Renal pelvis (tissue), 4 donors: ENCODE data around the gene RAG2. TPM values are rescaled to one million over a fixed set of nuclear protein-coding genes. Genes with fewer than 3 reads are reported as not detected.

Experiments
- DNase-seq: peaks from one replicate; pipeline ENCODE4 v3.0.0-alpha.2; 2013
- polyA plus RNA-seq, 3 donors: library from polyadenylated mRNA; unstranded; fragments of 120-200 nt; gene quantifications; one replicate each; pipeline ENCODE4 v1.2.1, GENCODE V29; 2013; ENCODE audit not compliant: insufficient read length in 3 of 3

Gene RAG2
- polyA plus RNA-seq, 3 donors: 0.53 to 1.3 (median 0.94) TPM

- no peak for DNase-seq
Measured at GRCh38 chr11:36602135-36602534, 4.1 kb upstream of the RAG2 start.

DNA sequence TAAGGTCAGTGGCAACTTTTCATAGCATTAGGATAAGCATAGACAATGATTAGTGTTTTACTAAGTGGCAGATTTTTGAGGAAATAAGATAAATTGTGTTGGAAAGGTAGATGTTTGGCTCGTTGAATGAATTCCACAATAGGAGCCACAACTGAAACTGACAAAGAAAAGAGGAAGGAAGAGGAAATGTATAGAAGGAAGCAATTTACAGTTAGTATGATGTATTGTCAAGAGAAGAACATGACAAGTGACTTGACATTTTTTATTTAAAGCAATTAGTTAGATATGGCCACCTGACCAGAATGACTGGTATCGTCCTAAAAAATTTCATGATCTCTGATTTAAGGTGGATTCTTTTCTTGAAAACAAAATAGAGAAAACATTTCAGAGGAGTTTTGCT, 3.1 kb upstream of the RAG2 start:
- no peak for DNase-seq

DNA sequence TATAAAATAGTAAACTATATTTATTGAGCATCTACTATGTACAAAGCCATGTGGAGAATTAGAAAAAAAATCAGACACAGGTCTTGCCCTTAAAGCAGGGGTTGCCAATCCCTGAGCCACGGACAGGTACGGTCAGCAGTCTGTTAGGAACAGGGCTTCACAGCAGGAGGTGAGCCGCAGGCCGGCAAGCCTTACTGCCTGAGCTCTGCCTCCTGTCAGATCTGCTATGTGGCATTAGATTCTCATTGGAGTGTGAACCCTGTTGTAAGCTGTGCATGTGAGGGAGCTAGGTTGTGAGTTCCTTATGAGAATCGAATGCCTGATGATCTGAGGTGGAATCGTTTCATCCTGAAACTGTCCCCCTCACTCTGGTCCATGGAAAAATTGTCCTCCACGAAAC, 2.1 kb upstream of the RAG2 start:
- no peak for DNase-seq

DNA sequence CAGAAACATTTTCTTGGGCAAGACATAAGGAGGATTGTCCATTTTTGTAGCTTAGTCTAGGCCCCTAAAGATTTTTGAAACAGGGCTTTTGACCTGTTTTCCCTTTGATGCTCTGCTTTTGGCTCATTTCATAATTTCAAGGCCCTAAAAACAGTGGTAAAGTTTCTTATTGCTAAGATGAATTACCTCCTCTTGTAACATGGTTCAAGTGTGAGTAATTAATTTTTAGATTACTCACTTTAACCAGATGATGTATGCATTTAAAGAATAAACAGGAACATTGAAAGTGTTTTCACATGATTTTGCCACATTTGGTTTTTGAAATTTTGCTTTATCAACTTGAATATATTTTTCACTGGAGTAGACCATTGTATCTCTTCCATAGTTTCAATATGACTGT, 1.2 kb downstream of the RAG2 start:
- no peak for DNase-seq

- DNase-seq: peak; percentile 94
Measured at GRCh38 chr11:36594316-36594989, 3.6 kb downstream of the RAG2 start, which contains the start of gene IFTAP. Gene IFTAP (plus strand): TSS chr11:36594502. CDS start chr11:36610104, 15,602 bp downstream.

DNA sequence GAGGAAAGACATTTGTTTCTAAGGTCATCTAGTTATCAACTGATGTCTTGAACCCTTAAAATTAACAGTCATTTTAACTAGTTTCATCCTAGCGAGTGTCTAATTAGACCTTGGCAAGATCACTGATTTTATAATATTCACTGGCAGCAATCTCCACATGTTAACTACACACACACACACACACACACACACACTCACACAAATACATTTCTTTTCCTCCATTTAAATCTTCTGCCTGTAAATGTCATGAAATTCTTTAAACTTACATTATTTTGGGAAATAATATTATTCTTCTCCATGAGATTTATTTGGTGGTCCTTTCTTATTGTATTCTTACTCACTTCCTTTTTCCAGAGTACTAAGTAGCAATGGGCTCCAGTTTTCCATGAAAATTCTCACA, 6.6 kb downstream of the RAG2 start:
- no peak for DNase-seq

DNA sequence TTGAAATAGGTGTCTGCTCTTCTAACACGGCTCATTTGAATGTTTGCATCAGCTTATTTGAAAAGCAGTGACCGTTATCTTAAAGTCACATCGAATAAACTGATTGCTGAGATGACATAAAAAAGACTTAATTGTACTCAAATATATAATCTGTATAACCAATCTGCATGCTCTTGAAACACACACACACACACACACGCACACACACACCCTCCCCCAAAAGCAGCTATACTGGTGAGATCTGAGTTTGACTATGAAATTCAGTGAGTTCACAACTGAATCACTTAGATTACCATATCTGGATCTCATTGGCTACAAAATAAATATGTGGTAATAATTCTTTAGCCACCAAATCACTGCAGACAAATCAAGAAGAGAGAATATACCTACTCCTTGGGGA, 7.5 kb downstream of the RAG2 start:
- no peak for DNase-seq

DNA sequence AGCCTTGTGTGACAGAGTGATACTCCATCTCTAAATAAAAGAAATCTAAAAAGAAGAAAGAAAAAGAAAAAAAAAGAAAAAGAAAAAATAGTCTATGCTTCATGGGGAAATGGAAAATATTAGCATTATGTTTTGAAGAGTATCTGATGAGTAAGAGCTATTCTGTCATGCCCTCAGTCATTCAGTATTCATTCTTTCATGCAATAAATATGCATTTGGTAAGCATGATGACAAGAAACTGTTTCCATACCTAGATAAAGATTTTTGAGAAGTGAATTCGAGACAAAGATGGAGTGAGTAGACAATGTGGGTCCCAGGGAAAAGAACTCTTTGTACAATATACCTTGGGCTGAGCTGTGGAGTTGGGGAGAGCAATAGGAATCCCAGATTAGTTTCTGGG, 9.9 kb downstream of the RAG2 start:
- no peak for DNase-seq

DNA sequence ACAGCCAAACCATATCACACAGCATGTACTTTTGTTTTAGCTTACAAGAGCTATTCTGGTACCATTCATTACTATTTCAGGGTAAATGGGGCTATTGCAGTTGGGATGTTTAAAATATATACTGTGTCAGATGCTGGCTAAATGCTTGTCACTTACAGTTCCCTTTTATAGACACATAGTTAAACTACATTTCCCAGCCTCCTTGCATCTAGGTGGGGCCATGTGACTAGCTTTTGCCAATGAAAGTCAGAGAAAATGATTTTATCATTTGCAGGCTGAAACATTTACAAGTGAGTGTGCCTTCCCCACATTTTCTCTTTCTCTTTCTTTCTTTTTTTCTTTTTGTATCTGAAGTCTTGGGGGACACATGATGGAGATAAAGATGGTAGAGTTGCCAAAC, 11.5 kb downstream of the RAG2 start:
- no peak for DNase-seq

- DNase-seq: no peak
Measured at GRCh38 chr11:36583667-36584066, 14.4 kb downstream of the RAG2 start.

DNA sequence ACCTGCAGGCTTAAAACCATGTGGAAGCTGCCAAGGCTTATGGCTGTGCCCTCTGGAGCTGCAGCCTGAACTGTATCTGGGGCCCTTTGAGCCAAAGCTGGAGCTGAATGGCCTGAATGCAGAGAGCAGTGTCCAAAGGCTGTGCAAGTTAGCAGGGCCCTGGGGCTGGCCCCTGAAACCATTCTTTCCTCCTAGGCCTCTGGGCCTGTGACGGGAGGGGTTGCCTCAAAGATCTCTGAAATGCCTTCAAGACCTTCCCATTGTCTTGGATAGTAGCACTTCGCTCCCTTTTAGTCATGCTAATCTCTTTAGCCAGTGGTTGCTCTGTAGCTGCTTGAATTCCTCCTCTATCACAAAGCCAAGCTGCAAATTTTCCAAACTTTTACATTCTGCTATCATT, 16.5 kb downstream of the RAG2 start:
- DNase-seq: no peak

- no peak for DNase-seq
Measured at GRCh38 chr11:36578458-36578857, 19.6 kb downstream of the RAG2 start.

- no peak for DNase-seq
Measured at GRCh38 chr11:36577859-36578258, 20.2 kb downstream of the RAG2 start.

GRCh38 chr11:36577373-36577772, 20.7 kb downstream of the RAG2 start:
- DNase-seq: no peak

- DNase-seq: peak; percentile 7
Measured at GRCh38 chr11:36574486-36574885, 23.6 kb downstream of the RAG2 start.

GRCh38 chr11:36569095-36569494, 28.9 kb downstream of the RAG2 start:
- no peak for DNase-seq

- no peak for DNase-seq
Measured at GRCh38 chr11:36567694-36568093, 30.3 kb downstream of the RAG2 start, which contains the start of gene RAG1. Gene RAG1 (plus strand): TSS chr11:36568007. CDS start chr11:36573305, 5,298 bp downstream.

GRCh38 chr11:36566407-36567053, 31.5 kb downstream of the RAG2 start:
- DNase-seq: no peak

DNA sequence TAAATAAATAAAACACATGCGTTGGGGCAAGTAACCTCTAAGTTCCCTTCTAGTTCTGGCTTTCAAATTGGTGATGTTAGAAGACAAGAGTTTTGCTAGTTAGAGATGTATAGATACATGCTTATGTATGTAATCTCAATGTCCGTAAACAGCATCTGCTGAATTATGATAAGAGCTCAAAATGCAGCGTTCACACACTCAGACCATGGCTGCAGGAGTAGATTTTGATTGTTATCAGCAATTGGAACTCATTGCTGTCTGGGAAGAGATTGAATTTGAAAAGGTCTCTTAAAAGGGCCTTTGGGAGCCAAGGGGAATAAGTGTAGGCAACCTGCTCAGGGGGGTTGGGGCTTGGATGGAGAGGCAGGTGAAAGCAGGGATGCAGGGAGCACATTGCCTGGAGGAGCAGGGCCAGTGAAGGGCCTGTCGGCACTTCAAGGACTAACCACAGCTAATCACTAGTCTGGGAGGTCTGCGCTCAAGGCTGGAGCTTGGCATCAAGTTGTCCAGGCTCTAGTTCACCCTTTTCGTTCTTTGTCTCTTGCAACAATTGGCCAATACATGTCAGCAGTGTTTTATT, 32.9 kb downstream of the RAG2 start:
- no peak for DNase-seq

GRCh38 chr11:36564376-36565030, 33.5 kb downstream of the RAG2 start:
- peak; percentile 76 for DNase-seq

- no peak for DNase-seq
Measured at GRCh38 chr11:36558571-36559413, 39.2 kb downstream of the RAG2 start.

DNA sequence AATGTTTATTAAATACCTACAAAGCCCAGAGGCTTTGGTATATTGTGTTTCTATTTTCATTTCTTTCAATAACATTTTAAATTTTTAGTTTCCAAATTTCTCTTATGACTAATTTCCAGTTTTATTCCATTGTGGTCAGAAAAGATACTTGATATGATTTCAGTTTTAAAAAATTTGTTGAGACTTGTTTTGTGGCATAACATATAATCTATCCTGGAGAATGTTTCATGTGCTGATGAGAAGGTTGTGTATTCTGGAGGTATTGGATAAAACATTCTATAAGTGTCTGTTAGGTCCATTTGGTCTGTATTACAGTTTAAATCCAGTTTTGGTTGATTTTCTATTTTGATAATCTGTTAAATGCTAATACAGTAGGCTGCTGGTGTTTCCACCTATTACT, 40.0 kb downstream of the RAG2 start:
- no peak for DNase-seq
